SHP77 treated with DMSO at 0.1 percent for 48 hours (cell line): ENCODE measurements around the gene CDH4.

Experiments used
- DNase-seq: peaks from one replicate; lab custom pipeline; 2025; lab: John Stamatoyannopoulos, UW

Gene CDH4

GRCh38 chr20:61821735-61822134 is 569.7 kb downstream of the CDH4 start:
- no peak for DNase-seq

- no peak for DNase-seq
Observed at GRCh38 chr20:61822396-61822795, 570.3 kb downstream of the CDH4 start.

GRCh38 chr20:61823242-61823641 is 571.2 kb downstream of the CDH4 start:
- DNase-seq = no peak

GRCh38 chr20:61828891-61829290 is 576.8 kb downstream of the CDH4 start:
- no peak for DNase-seq

GRCh38 chr20:61829526-61829925 is 577.5 kb downstream of the CDH4 start:
- no peak for DNase-seq

- DNase-seq = no peak
Observed at GRCh38 chr20:61830241-61830930, 578.3 kb downstream of the CDH4 start.

- no peak for DNase-seq
Observed at GRCh38 chr20:61830991-61831390, 578.9 kb downstream of the CDH4 start.

GRCh38 chr20:61832181-61832580 is 580.1 kb downstream of the CDH4 start:
- no peak for DNase-seq

- DNase-seq = no peak
Observed at GRCh38 chr20:61833807-61834610, 581.9 kb downstream of the CDH4 start.

- DNase-seq = no peak
Observed at GRCh38 chr20:61835301-61835700, 583.2 kb downstream of the CDH4 start.

- DNase-seq = no peak
Observed at GRCh38 chr20:61835791-61836350, 583.8 kb downstream of the CDH4 start.

- DNase-seq = no peak
Observed at GRCh38 chr20:61837200-61837599, 585.1 kb downstream of the CDH4 start.

- DNase-seq = no peak
Observed at GRCh38 chr20:61839223-61839911, 587.3 kb downstream of the CDH4 start.

- no peak for DNase-seq
Observed at GRCh38 chr20:61839912-61840778, 588.1 kb downstream of the CDH4 start.

- no peak for DNase-seq
Observed at GRCh38 chr20:61840779-61841455, 588.9 kb downstream of the CDH4 start.

- DNase-seq = no peak
Observed at GRCh38 chr20:61841551-61841950, 589.5 kb downstream of the CDH4 start.

GRCh38 chr20:61841966-61842365 is 589.9 kb downstream of the CDH4 start:
- DNase-seq = no peak

GRCh38 chr20:61844621-61845020 is 592.6 kb downstream of the CDH4 start:
- no peak for DNase-seq

GRCh38 chr20:61845233-61845671 is 593.2 kb downstream of the CDH4 start:
- DNase-seq = no peak

GRCh38 chr20:61846074-61846473 is 594.0 kb downstream of the CDH4 start:
- no peak for DNase-seq
